Ascending aorta (tissue), 2 donors: ENCODE data around the gene PCSK6. TPM values are rescaled to one million over a fixed set of nuclear protein-coding genes. Genes with fewer than 3 reads are reported as not detected.

Source experiments
- DNase-seq, 2 donors: peaks; one replicate each; pipeline ENCODE4 v3.0.0-alpha.2; 2019; ENCODE audit warnings: low spot score in 2 of 2
- H3K27ac ChIP-seq, 2 donors: fragments of 200-600 bp; sonication (generic); one replicate each; pipeline ENCODE4 v1.5.1; 2016 to 2017; ENCODE audit warnings: mild to moderate bottlenecking in 1 of 2
- H3K27me3 ChIP-seq: fragments of 200-600 bp; sonication (generic); one replicate; pipeline ENCODE4 v1.5.1; 2017
- H3K36me3 ChIP-seq, 2 donors: fragments of 200-600 bp; sonication (generic); one replicate each; pipeline ENCODE4 v1.5.1; 2016
- H3K4me1 ChIP-seq, 2 donors: fragments of 200-600 bp; sonication (generic); one replicate each; pipeline ENCODE4 v1.5.1; 2016 to 2017; ENCODE audit warnings: mild to moderate bottlenecking in 1 of 2
- H3K4me3 ChIP-seq, 2 donors: fragments of 200-600 bp; sonication (generic); one replicate each; pipeline ENCODE4 v1.5.1; 2016 to 2017; ENCODE audit warnings: mild to moderate bottlenecking in 1 of 2
- H3K9me3 ChIP-seq, 2 donors: fragments of 200-600 bp; sonication (generic); one replicate each; pipeline ENCODE4 v1.5.1; 2016
- CTCF ChIP-seq, 3 experiments: fragments of 200-600 bp in 2 of 3; fragments of 450-650 bp in 1 of 3; sonication (generic) in 2 of 3; IDR thresholded peaks; one replicate each; pipeline ENCODE4 v1.5.1; 2016 to 2019; ENCODE audit warnings: antibody characterized with exemption in 3 of 3, mild to moderate bottlenecking in 1 of 3, moderate library complexity in 1 of 3
- intact Hi-C: fragments of 100-400 bp; cut with DNase I; formaldehyde crosslinking; loops from one replicate; pipeline ENCODE4 v1.15.1; 2023
- total RNA-seq: library from RNA; depleted of rRNA; stranded (reverse); fragments of >200 nt; gene quantifications from one replicate; pipeline ENCODE4 v1.1.0, GENCODE V29; 2016

PCSK6 gene
- total RNA-seq, 1 donor from 2014 or later: 3.9 TPM

GRCh38 chr15:101372960-101373525 is 116.5 kb downstream of the PCSK6 start:
- no peak for DNase-seq
- H3K4me1 ChIP-seq: no peaks in the 10 kb centered on the region
- H3K36me3 ChIP-seq: no peaks in the 10 kb centered on the region
- no peak overlapping the region for H3K27ac ChIP-seq
- H3K27me3 ChIP-seq: no peaks in the 10 kb centered on the region
- H3K4me3 ChIP-seq: no peak overlapping the region
- no peaks in the 10 kb centered on the region for H3K9me3 ChIP-seq
- intact Hi-C loops: no loop called here
- TF ChIP-seq CTCF (IDR thresholded peaks at IDR 0.05): no peak

GRCh38 chr15:101372149-101372577 is 117.3 kb downstream of the PCSK6 start:
- Histone ChIP-seq H3K4me1 (no peaks in the 10 kb centered on the region), H3K36me3 (no peaks in the 10 kb centered on the region), H3K27me3 (no peaks in the 10 kb centered on the region), H3K27ac (no peak overlapping the region), H3K4me3 (no peak overlapping the region), H3K9me3 (no peaks in the 10 kb centered on the region)
- TF ChIP-seq CTCF (IDR thresholded peaks at IDR 0.05): no peak
- intact Hi-C loops: no loop called here
- DNase-seq: no peak

- intact Hi-C loops: no loop called here
- H3K27ac ChIP-seq: no peak overlapping the region
- no peaks in the 10 kb centered on the region for H3K27me3 ChIP-seq
Measured at GRCh38 chr15:101371519-101371918, 118.0 kb downstream of the PCSK6 start.

GRCh38 chr15:101371081-101371480 is 118.4 kb downstream of the PCSK6 start:
- TF ChIP-seq CTCF (IDR thresholded peaks at IDR 0.05): no peak
- intact Hi-C loops: no loop called here
- Histone ChIP-seq H3K9me3 (no peaks in the 10 kb centered on the region), H3K4me1 (no peaks in the 10 kb centered on the region), H3K27me3 (no peaks in the 10 kb centered on the region), H3K4me3 (no peak overlapping the region), H3K27ac (no peak overlapping the region), H3K36me3 (no peaks in the 10 kb centered on the region)
- DNase-seq: no peak

More at GRCh38 chr15:101371519-101371918, 118.0 kb downstream of the PCSK6 start:
- Histone ChIP-seq H3K9me3 (no peaks in the 10 kb centered on the region), H3K4me3 (no peak overlapping the region), H3K36me3 (no peaks in the 10 kb centered on the region), H3K4me1 (no peaks in the 10 kb centered on the region)
- DNase-seq: no peak
- no peak for TF ChIP-seq CTCF (IDR thresholded peaks at IDR 0.05)

- no peak overlapping the region for H3K27ac ChIP-seq
- no peak overlapping the region for H3K4me3 ChIP-seq
- no peak for TF ChIP-seq CTCF (IDR thresholded peaks at IDR 0.05)
- intact Hi-C loops: no loop called here
- no peaks in the 10 kb centered on the region for H3K27me3 ChIP-seq
- DNase-seq: no peak
- H3K9me3 ChIP-seq: no peaks in the 10 kb centered on the region
- no peaks in the 10 kb centered on the region for H3K4me1 ChIP-seq
- H3K36me3 ChIP-seq: no peaks in the 10 kb centered on the region
Measured at GRCh38 chr15:101370330-101371024, 119.0 kb downstream of the PCSK6 start.
